IMR-90 (cell line): Measurements from ENCODE around the gene ARGLU1. TPM values are rescaled to one million over a fixed set of nuclear protein-coding genes. Genes with fewer than 3 reads are reported as not detected.

Experiments used
- ATAC-seq: fragments of 200-7000 bp; cut with Tn5 transposase; 2 replicates; pipeline ENCODE4 v1.9.1; 2020; ENCODE audit warnings: low read depth, mild to moderate bottlenecking, moderate library complexity
- BruUV-seq: library from RNA; stranded (reverse); fragments of 400-500 nt; replicated peaks from 2 replicates; lab custom pipeline; 2021; lab: Mats Ljungman, UMichigan
- CTCF ChIA-PET: fragments of 300-600 bp; formaldehyde crosslinking; extraction: SDS; loops from one replicate; lab custom pipeline; 2021; ENCODE audit warnings: antibody characterized with exemption; lab: Yijun Ruan, JAX
- POLR2A ChIA-PET: fragments of 300-600 bp; sonication (Branson Sonifier 250); formaldehyde crosslinking; loops from one replicate; lab custom pipeline; 2022; ENCODE audit warnings: antibody characterized with exemption; ENCODE audit not compliant: unreplicated experiment; lab: Charles Lee
- DNase-seq: peaks from one replicate; pipeline ENCODE4 v3.0.0; 2013
- H2AFZ ChIP-seq: replicated peaks from 2 replicates; pipeline ENCODE3; 2013; ENCODE audit warnings: low read length, mild to moderate bottlenecking; ENCODE audit not compliant: poor library complexity
- H2AK5ac ChIP-seq: 2 replicates; pipeline ENCODE4 v1.6.1; 2013; ENCODE audit warnings: low read depth, low read length, inconsistent platforms
- H2AK9ac ChIP-seq: replicated peaks from 2 replicates; pipeline ENCODE3; 2013; ENCODE audit warnings: mild to moderate bottlenecking, low read depth, low read length, moderate library complexity; ENCODE audit not compliant: poor library complexity
- H2BK120ac ChIP-seq: 2 replicates; pipeline ENCODE4 v1.6.1; 2013; ENCODE audit warnings: low read depth, low read length, inconsistent platforms
- H2BK15ac ChIP-seq: 3 replicates; pipeline ENCODE4 v1.6.1; 2013; ENCODE audit warnings: low read depth, low read length, inconsistent platforms
- H2BK20ac ChIP-seq: 2 replicates; pipeline ENCODE4 v1.6.1; 2013; ENCODE audit warnings: low read depth, mild to moderate bottlenecking, inconsistent platforms, low read length, moderate library complexity
- H2BK5ac ChIP-seq: 2 replicates; pipeline ENCODE4 v1.6.1; 2013; ENCODE audit warnings: mild to moderate bottlenecking, low read depth, low read length, inconsistent platforms; ENCODE audit not compliant: poor library complexity, severe bottlenecking
- H3K14ac ChIP-seq: replicated peaks from 2 replicates; pipeline ENCODE4 v1.6.1; 2013; ENCODE audit warnings: low read depth, low read length, inconsistent platforms
- H3K18ac ChIP-seq: 2 replicates; pipeline ENCODE4 v1.6.1; 2013; ENCODE audit warnings: low read depth, low read length, control low read depth
- H3K23ac ChIP-seq: 2 replicates; pipeline ENCODE4 v1.6.1; 2013; ENCODE audit warnings: low read depth, low read length, inconsistent platforms
- H3K27ac ChIP-seq: 2 replicates; pipeline ENCODE4 v1.5.1; 2013; ENCODE audit warnings: mild to moderate bottlenecking, control low read depth, low read length; ENCODE audit not compliant: insufficient read depth
- H3K27me3 ChIP-seq: 2 replicates; pipeline ENCODE4 v1.6.1; 2013; ENCODE audit warnings: low read length; ENCODE audit not compliant: control insufficient read depth, insufficient read depth
- H3K36me3 ChIP-seq: 2 replicates; pipeline ENCODE4 v1.6.1; 2013; ENCODE audit warnings: low read length, mixed read lengths; ENCODE audit not compliant: control insufficient read depth, insufficient read depth
- H3K4ac ChIP-seq: 2 replicates; pipeline ENCODE4 v1.6.1; 2013; ENCODE audit warnings: low read depth, low read length, inconsistent platforms
- H3K4me1 ChIP-seq: 2 replicates; pipeline ENCODE4 v1.6.1; 2013; ENCODE audit warnings: low read length, mixed read lengths; ENCODE audit not compliant: control insufficient read depth, insufficient read depth
- H3K4me2 ChIP-seq: 2 replicates; pipeline ENCODE4 v1.6.1; 2013; ENCODE audit warnings: low read depth, mild to moderate bottlenecking, control low read depth, low read length, moderate library complexity
- H3K4me3 ChIP-seq: 2 replicates; pipeline ENCODE4 v1.5.1; 2013; ENCODE audit warnings: low read depth, mild to moderate bottlenecking, control low read depth, low read length, moderate library complexity; ENCODE audit not compliant: insufficient read depth
- H3K56ac ChIP-seq: 2 replicates; pipeline ENCODE4 v1.6.1; 2013; ENCODE audit warnings: low read length, inconsistent platforms; ENCODE audit not compliant: insufficient read depth; ENCODE audit errors: extremely low read depth
- H3K79me1 ChIP-seq, 2 experiments: 2 replicates each; pipeline ENCODE4 v1.6.1; 2013; ENCODE audit warnings: low read length in 2 of 2, inconsistent platforms in 1 of 2, low read depth in 1 of 2
- H3K9ac ChIP-seq: 2 replicates; pipeline ENCODE4 v1.6.1; 2013; ENCODE audit warnings: low read depth, low read length, control low read depth
- H3K9me1 ChIP-seq: 2 replicates; pipeline ENCODE4 v1.6.1; 2013; ENCODE audit warnings: low read length, inconsistent platforms; ENCODE audit not compliant: insufficient read depth
- H3K9me3 ChIP-seq: 2 replicates; pipeline ENCODE4 v1.6.1; 2013; ENCODE audit warnings: low read length; ENCODE audit not compliant: control insufficient read depth, insufficient read depth
- H4K20me1 ChIP-seq: 2 replicates; pipeline ENCODE4 v1.6.1; 2013; ENCODE audit warnings: low read length, inconsistent platforms; ENCODE audit not compliant: insufficient read depth
- H4K5ac ChIP-seq: 2 replicates; pipeline ENCODE4 v1.6.1; 2013; ENCODE audit warnings: mild to moderate bottlenecking, low read depth, low read length, control low read depth
- H4K8ac ChIP-seq, 2 experiments: 2 replicates each; pipeline ENCODE4 v1.6.1; 2013; ENCODE audit warnings: low read depth in 2 of 2, low read length in 2 of 2, control low read depth in 1 of 2, inconsistent platforms in 1 of 2
- H4K91ac ChIP-seq: 2 replicates; pipeline ENCODE4 v1.6.1; 2013; ENCODE audit warnings: low read depth, low read length, inconsistent platforms; ENCODE audit not compliant: insufficient read depth
- BHLHE40 ChIP-seq: fragments of 150-350 bp; IDR thresholded peaks from 2 replicates; pipeline ENCODE4 v1.6.1; 2016; ENCODE audit warnings: mild to moderate bottlenecking, low read depth, low read length
- CEBPB ChIP-seq: IDR thresholded peaks from 2 replicates; pipeline ENCODE4 v1.6.1; 2012; ENCODE audit warnings: low read depth, low read length, improper control_type of control experiment
- CHD1 ChIP-seq: IDR thresholded peaks from 2 replicates; pipeline ENCODE4 v1.6.1; 2012; ENCODE audit warnings: low read depth, low read length, improper control_type of control experiment
- FOS ChIP-seq: fragments of 150-350 bp; IDR thresholded peaks from 2 replicates; pipeline ENCODE4 v1.6.1; 2016; ENCODE audit warnings: low read depth, low read length
- MAFK ChIP-seq: IDR thresholded peaks from 2 replicates; pipeline ENCODE4 v1.6.1; 2012; ENCODE audit warnings: low read depth, low read length, improper control_type of control experiment
- MAZ ChIP-seq: IDR thresholded peaks from 2 replicates; pipeline ENCODE4 v1.6.1; 2012; ENCODE audit warnings: low read depth, mild to moderate bottlenecking, low read length, improper control_type of control experiment, moderate library complexity, borderline replicate concordance
- MXI1 ChIP-seq: IDR thresholded peaks from 2 replicates; pipeline ENCODE4 v1.6.1; 2012; ENCODE audit warnings: low read depth, mild to moderate bottlenecking, low read length, moderate library complexity, borderline replicate concordance
- NFE2L2 ChIP-seq: fragments of 150-350 bp; IDR thresholded peaks from 2 replicates; pipeline ENCODE4 v1.6.1; 2016; ENCODE audit warnings: low read depth, mild to moderate bottlenecking, low read length
- POLR2A ChIP-seq: IDR thresholded peaks from 2 replicates; pipeline ENCODE4 v1.6.1; 2012; ENCODE audit warnings: mild to moderate bottlenecking, low read depth, low read length
- RAD21 ChIP-seq: IDR thresholded peaks from 2 replicates; pipeline ENCODE4 v1.6.1; 2012; ENCODE audit warnings: low read length, improper control_type of control experiment
- RCOR1 ChIP-seq: IDR thresholded peaks from 2 replicates; pipeline ENCODE4 v1.6.1; 2012; ENCODE audit warnings: mild to moderate bottlenecking, low read length, improper control_type of control experiment; ENCODE audit not compliant: insufficient replicate concordance
- RFX5 ChIP-seq: IDR thresholded peaks from 2 replicates; pipeline ENCODE4 v1.8.0; 2012; ENCODE audit warnings: low read depth, mild to moderate bottlenecking, low read length, moderate library complexity
- SMC3 ChIP-seq: fragments of 150-350 bp; IDR thresholded peaks from 2 replicates; pipeline ENCODE4 v1.6.1; 2016; ENCODE audit warnings: low read depth, mild to moderate bottlenecking, antibody characterized with exemption, low read length, moderate library complexity
- WGBS, 2 experiments: methylation state at CpG; one replicate each; pipeline versions ENCODE4 v1.1.5 to v1.1.7; 2013; ENCODE audit warnings: missing lambda C conversion rate in 2 of 2; ENCODE audit not compliant: insufficient read length in 1 of 2; ENCODE audit errors: extremely low coverage in 2 of 2; 5-methylcytosine and 5-hydroxymethylcytosine counted together
- dilution Hi-C: fragments of 300-500 bp; cut with HindIII; formaldehyde crosslinking; loops from one replicate; pipeline ENCODE4 v1.14.3; 2018; ENCODE audit warnings: low sequenced_read_pairs; ENCODE audit not compliant: unreplicated experiment
- in situ Hi-C: fragments of 300-500 bp; cut with MboI; formaldehyde crosslinking; loops from 3 replicates; pipeline ENCODE4 v1.14.3; 2019; ENCODE audit warnings: low sequenced_read_pairs, inconsistent platforms, mixed read lengths
- intact Hi-C: fragments of 100-400 bp; cut with micrococcal nuclease; formaldehyde crosslinking; loops from 2 replicates; pipeline ENCODE4 v1.10.0; 2022
- polyA plus RNA-seq, 3 experiments: library from polyadenylated mRNA; depleted of rRNA; stranded (reverse); fragments of >200 nt; gene quantifications; 2 replicates each; pipeline ENCODE4 v1.2.3, GENCODE V29; 2012; ENCODE audit warnings: low replicate concordance in 1 of 3
- total RNA-seq: library from RNA; depleted of rRNA; stranded (reverse); fragments of >200 nt; gene quantifications from 2 replicates; pipeline ENCODE4 v1.2.3, GENCODE V29; 2012
- TF ChIP-seq, protein P1 (sequence below): conservative IDR thresholded peaks from 2 replicates; pipeline ENCODE4 v1.5.1; 2012; ENCODE audit warnings: mild to moderate bottlenecking, low read depth, low read length, improper control_type of control experiment
- TF ChIP-seq, protein P2 (sequence below): fragments of 150-350 bp; IDR thresholded peaks from 2 replicates; pipeline ENCODE4 v1.6.1; 2017; ENCODE audit warnings: mild to moderate bottlenecking, antibody characterized with exemption, low read length, low read depth
- TF ChIP-seq, protein P3 (sequence below): fragments of 150-350 bp; IDR thresholded peaks from 2 replicates; pipeline ENCODE4 v1.6.1; 2016; ENCODE audit warnings: low read depth, mild to moderate bottlenecking, low read length, moderate library complexity, borderline replicate concordance

The ARGLU1 gene
- total and polyA plus RNA-seq, 2 of the 4 experiments (the other 2 are of a cell fraction): 11.1 to 51.4 TPM

DNA sequence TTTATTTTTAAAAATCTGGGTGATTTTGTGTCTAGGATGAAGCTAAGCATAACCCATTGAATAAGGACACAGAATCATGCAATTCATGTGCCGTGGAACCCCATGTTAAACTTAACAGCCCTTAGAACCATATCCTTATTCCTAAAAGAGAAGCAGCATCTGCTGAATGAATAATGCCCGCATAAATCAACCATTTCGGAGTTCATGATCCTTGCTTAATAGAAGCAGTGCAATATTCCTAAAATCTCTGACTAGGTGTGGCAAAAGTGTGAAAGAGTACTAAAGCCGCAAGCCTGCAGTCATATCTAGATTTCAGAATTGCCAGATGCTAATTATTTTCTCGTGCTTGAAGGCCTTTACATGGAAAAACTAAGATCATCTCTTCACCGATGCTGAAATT, 33.6 kb upstream of the ARGLU1 start:
- H3K27me3 ChIP-seq: peaks cover 4% of the 10 kb centered on the region
- no peak overlapping the region for H2AK9ac ChIP-seq
- BruUV-seq: no TSS peak
- DNase-seq (no peak), ATAC-seq (no peak)
- H4K91ac ChIP-seq: no peak overlapping the region
- H3K18ac ChIP-seq: no peak overlapping the region
- no peak overlapping the region for H2BK15ac ChIP-seq
- H3K4me1 ChIP-seq: no peaks in the 10 kb centered on the region
- no peaks in the 10 kb centered on the region for H3K79me1 ChIP-seq
- H2BK120ac ChIP-seq: no peak overlapping the region
- no peaks in the 10 kb centered on the region for H3K9me1 ChIP-seq
- H3K56ac ChIP-seq: no peak overlapping the region
- H3K36me3 ChIP-seq: no peaks in the 10 kb centered on the region
- no peak overlapping the region for H2BK20ac ChIP-seq
- H3K9me3 ChIP-seq: no peaks in the 10 kb centered on the region
- no peak overlapping the region for H3K4me2 ChIP-seq
- no peak overlapping the region for H4K5ac ChIP-seq
- H4K8ac ChIP-seq: no peak overlapping the region
- H3K14ac ChIP-seq: no peak overlapping the region
- H2AFZ ChIP-seq: no peak overlapping the region
- H3K4ac ChIP-seq: no peak overlapping the region
- intact Hi-C loops (no loop called here), in situ Hi-C loops (no loop called here), dilution Hi-C loops (no loop called here)
- no CpG with 5 or more reads among the region's 6 CpGs for WGBS, 2 experiments
- ChIA-PET POLR2A (no interaction called here), CTCF (no interaction called here)
- H4K20me1 ChIP-seq: no peaks in the 10 kb centered on the region
- H3K4me3 ChIP-seq: no peak overlapping the region
- no peak overlapping the region for H3K23ac ChIP-seq
- no peak overlapping the region for H3K27ac ChIP-seq
- no peak overlapping the region for H2BK5ac ChIP-seq
- TF ChIP-seq POLR2A (no peak), NFE2L2 (no peak), BHLHE40 (no peak), CHD1 (no peak), FOS (no peak), RAD21 (no peak), RFX5 (no peak), RCOR1 (no peak), CEBPB (no peak), MAZ (no peak), MAFK (no peak), SMC3 (no peak), MXI1 (no peak)
- TF ChIP-seq, protein P1, sequence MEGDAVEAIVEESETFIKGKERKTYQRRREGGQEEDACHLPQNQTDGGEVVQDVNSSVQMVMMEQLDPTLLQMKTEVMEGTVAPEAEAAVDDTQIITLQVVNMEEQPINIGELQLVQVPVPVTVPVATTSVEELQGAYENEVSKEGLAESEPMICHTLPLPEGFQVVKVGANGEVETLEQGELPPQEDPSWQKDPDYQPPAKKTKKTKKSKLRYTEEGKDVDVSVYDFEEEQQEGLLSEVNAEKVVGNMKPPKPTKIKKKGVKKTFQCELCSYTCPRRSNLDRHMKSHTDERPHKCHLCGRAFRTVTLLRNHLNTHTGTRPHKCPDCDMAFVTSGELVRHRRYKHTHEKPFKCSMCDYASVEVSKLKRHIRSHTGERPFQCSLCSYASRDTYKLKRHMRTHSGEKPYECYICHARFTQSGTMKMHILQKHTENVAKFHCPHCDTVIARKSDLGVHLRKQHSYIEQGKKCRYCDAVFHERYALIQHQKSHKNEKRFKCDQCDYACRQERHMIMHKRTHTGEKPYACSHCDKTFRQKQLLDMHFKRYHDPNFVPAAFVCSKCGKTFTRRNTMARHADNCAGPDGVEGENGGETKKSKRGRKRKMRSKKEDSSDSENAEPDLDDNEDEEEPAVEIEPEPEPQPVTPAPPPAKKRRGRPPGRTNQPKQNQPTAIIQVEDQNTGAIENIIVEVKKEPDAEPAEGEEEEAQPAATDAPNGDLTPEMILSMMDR: no peak
- TF ChIP-seq, protein P2, sequence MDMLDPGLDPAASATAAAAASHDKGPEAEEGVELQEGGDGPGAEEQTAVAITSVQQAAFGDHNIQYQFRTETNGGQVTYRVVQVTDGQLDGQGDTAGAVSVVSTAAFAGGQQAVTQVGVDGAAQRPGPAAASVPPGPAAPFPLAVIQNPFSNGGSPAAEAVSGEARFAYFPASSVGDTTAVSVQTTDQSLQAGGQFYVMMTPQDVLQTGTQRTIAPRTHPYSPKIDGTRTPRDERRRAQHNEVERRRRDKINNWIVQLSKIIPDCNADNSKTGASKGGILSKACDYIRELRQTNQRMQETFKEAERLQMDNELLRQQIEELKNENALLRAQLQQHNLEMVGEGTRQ: no peak
- TF ChIP-seq, protein P3, sequence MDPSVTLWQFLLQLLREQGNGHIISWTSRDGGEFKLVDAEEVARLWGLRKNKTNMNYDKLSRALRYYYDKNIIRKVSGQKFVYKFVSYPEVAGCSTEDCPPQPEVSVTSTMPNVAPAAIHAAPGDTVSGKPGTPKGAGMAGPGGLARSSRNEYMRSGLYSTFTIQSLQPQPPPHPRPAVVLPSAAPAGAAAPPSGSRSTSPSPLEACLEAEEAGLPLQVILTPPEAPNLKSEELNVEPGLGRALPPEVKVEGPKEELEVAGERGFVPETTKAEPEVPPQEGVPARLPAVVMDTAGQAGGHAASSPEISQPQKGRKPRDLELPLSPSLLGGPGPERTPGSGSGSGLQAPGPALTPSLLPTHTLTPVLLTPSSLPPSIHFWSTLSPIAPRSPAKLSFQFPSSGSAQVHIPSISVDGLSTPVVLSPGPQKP: no peak
- H3K9ac ChIP-seq: no peak overlapping the region
- H2AK5ac ChIP-seq: no peak overlapping the region
